ENCODE results near the gene MATR3. TPM values are rescaled to one million over a fixed set of nuclear protein-coding genes. Genes with fewer than 3 reads are reported as not detected.
"Not testable (repeated sequence)": the region's sequence is repeated elsewhere in the genome, so short reads cannot be mapped to it uniquely, and the experiment has no call there.

Gene MATR3
- total RNA-seq, 1 donor from 2014 or later: 440 TPM

DNA sequence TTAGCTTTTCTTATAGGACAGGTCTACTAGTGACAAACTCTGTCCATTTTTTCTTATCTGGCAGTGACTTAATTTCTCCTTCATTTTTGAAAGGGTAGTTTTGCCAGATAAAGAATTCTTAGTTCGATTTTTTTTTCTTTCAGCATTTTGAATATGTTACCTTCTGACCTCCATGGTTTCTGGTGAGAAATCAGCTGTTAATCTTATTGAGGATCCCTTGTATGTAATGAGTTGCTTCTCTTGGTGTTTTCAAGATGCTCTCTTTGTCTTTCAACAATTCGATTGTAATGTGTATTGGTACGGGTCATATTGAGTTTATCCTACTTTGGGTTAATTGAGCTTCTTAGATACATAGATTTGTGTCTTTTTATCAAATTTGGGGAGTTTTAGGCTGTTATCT is 60.6 kb downstream of the MATR3 start:
- DNase-seq: no peak

DNA sequence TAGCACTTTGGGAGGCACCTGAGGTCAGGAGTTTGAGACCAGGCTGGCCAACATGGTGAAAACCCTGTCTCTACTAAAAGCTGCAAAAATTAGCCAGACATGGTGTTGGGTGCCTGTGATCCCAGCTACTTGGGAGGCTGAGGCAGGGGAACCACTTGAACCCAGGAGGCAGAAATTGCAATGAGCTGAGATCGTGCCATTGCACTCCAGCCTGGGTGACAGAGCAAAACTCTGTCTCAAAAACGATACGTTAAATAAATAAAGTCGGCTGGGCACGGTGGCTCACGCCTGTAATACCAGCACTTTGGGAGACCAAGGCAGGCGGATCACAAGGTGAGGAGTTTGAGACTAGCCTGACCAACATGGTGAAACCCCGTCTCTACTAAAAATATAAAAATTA is 62.4 kb downstream of the MATR3 start:
- DNase-seq: not testable (repeated sequence)

DNA sequence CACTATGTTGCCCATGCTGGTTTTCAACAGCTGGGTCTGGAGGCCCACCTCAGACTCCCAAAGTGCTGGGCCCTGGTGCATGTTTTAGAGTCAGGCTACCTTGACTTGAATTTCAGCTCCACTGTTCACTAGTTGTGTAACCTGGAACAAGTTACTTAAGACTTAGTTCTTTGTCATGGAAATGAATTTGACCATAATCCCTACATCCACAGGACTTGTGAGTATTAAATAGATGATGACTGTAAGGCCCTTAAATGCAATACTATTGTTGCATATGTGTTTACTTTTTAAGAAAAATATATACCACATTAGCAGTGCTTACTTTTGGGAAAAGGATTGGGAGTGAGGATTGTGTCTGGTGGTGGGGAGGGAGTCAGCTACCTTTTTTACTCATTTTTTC is 64.5 kb downstream of the MATR3 start:
- no peak for DNase-seq

DNA sequence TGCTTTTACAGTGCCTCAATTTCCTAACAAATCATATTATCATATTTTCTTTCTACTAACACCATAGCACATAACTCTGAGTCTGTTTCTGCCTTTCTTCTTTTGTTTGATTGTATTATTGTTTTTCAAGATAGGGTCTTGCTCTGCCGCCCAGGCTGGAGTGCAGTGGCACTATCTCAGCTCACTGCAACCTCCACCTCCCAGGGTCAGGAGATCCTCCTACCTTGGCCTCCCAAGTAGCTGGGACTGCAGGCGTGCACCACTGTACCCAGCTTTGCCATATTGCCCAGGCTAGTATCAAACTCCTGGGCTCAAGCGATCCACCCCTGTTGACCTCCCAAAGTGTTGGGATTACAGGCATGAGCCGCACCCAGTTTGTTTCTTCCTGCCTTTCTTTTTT is 66.8 kb downstream of the MATR3 start:
- no peak for DNase-seq

DNA sequence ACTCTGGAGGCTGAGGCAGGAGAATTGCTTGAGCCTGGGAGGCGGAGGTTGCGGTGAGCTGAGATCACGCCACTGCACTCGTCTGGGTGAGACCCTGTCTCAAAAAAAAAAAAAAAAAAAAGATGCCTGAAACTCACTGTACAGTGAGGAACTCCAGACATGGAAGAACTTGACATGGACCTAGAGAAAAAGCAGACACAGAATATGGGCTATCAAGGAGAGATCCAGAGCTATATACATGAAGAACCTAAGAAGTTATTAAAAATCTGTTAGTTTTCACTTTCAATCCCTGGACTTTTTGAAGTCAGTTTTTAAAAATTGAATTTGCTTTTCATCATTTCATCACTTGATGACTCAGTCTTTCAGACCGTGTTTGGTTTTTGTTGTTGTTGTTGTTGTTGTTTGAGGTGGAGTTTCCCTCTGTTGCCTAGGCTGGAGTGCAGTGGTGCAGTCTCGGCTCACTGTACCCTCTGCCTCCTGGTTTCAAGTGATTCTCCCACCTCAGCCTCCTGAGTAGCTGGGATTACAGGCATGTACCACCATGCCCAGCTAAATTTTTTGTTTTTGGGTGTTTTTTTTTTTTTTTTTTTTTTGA is 68.4 kb downstream of the MATR3 start:
- DNase-seq: no peak

DNA sequence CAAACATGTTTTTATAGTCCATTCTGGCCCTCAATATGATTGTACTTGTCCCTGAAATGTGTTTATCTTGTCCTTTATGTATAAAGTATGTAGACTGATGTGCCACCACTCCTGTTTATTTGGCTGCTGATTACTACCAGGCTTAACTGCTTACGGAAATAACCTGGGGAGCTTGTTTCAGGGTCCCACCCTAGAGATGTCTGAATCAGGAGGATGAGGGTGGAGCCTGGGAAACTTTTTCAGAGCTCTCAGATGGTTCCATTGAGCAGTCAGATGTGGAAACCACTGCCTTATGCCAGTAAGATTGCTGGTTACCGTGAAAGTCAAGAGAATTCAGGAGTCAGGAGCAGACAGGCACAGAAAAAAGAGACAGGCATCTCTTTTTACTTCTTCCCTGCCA is 70.4 kb downstream of the MATR3 start:
- no peak for DNase-seq

DNA sequence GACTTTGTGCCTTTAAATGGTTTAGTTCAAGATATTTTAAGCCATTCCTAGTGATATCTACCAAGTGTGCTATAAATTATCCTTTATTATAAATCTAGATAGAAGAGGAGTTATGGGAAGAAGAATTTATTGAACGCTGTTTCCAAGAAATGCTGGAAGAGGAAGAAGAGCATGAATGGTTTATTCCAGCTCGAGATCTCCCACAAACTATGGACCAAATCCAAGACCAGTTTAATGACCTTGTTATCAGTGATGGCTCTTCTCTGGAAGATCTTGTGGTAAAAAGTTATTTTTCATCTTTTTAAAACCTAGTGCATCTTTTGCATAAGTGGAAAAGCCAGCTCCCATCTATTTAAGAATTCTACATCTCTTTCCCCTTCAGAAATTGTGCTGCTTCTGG is 70.9 kb downstream of the MATR3 start:
- DNase-seq: no peak

DNA sequence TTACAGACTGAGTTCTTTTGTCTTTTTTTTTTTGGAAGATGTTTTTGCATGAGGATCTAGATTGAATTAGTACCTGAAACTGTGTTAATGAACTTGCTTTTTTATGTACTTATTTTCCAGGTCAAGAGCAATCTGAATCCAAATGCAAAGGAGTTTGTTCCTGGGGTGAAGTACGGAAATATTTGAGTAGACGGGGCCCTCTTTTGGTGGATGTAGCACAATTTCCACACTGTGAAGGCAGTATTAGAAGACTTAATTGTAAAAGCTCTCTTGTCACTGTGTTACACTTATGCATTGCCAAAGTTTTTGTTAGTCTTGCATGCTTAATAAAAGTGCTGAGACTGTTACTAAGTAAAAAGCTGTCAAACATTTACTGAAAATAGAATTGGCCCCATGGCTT is 75.1 kb downstream of the MATR3 start:
- DNase-seq: no peak

DNA sequence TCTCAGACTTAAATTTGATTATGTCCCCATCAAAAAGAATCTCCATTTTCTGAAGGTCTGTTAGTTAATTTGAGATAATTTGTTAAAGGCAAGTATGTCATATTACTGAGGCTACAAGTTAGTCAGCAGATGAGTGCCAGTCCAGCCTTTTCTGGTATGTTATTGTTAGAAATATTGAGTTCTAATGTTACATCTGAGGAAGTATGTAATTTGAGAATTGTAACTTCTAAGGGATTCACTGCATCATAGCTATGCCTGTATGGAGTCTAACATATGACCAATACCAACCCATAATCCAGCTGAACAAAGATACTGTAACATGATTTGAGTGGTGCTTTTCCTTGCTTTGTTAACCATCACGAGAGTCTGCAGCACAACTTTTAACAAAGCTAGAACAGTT is 75.6 kb downstream of the MATR3 start:
- no peak for DNase-seq

DNA sequence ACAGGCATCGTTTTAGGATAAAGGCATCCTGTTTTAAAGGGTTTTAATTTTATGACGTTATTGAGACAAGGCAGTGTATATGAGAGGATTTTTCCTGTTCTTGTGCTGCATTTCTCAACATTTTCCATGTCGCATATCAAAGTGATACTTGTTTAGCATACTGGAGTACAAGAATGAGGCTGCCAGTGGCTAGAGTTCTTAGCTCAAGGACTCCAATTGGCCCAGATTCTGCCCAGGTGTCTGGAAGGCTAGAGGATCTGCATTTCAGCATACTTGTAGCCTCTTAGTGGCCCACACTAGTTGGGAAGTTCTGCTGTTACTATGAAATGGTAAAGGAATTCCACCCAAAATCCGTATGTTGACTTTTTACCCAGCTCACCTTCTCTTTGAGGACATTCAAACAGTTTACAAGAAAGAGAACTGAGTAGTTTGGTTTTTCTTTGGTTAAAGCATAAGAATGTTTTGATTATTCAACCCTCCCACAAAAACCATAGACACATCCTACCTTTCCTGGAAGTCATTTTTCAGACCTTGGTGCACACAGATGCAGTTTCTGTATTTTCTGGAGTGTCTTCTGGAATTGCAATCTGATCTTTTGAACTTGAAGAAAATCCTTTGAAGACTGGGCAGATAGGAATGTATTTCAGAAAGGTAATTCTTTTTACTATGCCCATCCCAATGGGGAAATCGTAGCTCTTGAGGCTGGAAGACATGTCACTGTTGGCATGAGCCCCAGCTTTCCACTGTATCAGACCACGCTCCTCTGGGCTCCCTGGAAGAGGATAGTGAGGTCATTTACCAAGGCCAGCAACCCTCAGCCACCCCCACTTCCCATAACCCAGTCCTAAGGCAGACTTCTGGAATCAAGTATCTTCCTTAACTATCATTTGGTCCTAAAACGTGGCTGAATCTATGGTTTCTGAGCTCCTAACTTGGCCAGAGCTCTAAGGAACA is 78.2 kb downstream of the MATR3 start:
- no peak for DNase-seq

DNA sequence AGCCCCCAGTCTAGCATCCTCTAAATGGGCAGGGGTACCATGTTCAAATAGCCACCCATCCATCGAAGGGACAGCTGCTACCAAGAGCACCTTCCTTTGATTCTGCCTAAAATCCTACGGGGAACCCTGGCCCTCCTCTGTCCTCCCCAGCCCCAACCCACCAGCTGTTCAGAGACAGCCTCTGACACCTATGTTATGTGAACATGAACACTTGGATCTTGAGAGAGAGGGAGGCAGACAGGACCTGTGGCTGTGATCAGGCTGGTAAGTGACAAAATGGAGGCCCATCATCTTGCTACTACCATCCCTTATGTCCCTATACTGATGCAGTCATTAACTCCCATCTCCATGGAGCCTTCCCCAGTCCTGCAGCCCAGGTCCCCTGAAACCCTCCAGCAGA is 81.4 kb downstream of the MATR3 start:
- no peak for DNase-seq

DNA sequence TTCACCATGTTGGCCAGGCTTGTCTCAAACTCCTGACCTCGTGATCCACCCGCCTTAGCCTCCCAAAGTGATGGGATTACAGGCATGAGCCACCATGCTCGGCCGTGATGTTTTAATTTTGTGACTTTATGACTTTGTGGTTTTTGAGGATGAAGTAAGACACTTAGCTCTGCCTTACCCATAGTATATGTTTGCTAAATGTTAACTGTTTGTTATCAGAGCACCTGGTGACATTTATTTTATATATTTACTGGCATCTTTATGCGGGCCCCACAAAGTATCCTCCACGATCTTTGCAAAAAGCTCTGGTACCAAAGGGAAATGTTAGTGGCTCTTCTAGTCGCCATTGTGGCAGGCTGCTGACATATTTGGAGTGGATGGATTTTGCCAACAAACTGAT is 82.8 kb downstream of the MATR3 start:
- no peak for DNase-seq

DNA sequence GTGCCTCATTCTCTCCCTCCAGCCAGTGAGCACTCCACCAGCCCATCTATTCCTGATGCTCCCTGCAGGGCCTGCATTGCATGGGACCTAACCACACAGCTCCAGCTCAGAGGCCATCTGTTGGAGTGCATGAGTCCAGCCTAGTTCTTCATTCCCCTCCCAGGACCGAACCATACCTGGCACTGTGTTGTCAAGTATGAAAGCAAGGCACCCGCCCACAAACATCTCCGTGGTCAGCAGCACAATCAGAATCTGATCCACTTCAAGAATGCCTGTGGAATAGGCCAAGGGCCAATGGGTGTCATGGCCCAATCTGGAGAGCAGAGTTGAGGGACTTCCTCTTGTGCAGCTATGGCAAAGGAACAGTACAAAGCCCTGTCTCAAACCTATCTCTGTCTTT is 83.7 kb downstream of the MATR3 start:
- no peak for DNase-seq

DNA sequence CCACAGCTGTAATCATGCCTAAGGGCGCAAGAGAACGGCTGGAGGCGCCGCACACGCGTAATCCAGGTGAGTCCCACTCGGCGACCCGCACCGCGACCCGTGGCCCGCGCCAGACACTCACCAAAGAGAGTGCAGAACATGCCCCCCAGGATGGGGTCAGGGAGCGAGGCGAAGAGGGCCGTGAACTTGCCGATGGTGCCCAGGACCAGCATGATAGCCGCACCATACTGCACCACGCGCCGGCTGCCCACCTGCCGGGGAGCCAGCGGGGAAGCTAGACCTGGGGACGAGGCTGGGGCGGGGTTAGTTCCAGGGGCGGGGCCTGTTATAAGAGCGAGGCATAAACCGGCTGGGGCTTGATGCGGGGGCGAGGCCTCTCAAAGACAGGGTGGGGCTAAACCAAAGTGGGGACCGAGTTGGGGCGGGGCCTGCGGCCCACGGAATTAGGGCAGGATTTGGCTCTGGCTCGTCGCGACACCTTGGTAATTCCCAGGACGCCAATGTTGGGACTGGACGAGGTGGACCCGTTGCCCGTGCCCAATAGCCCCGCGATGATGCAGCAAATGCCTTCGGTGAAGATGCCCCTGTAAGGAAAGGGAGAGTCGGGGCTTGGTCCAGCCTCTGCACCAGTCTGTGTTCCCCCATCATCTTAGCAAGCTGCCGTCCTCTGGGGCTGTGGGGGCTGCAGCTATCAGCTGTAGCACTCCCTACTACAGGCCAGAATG is 84.7 kb downstream of the MATR3 start:
- no peak for DNase-seq

DNA sequence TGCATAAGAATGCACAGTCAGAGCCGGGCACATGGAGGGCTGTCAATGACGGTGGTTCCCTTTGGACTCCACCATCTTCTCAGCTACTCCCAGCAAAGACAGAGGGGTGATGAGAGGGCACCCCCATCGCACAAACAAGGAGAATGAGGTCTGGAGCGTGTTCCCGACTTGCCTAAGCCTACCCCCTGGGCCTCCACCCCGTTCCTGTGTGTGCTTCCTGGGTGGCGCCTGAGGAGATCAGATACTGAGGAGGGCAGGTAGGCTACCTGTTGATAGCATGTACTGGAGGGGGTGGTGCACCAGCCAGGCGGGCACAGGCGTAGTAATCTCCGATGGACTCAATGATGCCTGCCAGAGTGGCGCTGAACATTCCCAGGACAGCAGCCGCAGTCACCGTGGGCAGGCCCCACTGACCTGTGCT is 85.4 kb downstream of the MATR3 start:
- DNase-seq: no peak

DNA sequence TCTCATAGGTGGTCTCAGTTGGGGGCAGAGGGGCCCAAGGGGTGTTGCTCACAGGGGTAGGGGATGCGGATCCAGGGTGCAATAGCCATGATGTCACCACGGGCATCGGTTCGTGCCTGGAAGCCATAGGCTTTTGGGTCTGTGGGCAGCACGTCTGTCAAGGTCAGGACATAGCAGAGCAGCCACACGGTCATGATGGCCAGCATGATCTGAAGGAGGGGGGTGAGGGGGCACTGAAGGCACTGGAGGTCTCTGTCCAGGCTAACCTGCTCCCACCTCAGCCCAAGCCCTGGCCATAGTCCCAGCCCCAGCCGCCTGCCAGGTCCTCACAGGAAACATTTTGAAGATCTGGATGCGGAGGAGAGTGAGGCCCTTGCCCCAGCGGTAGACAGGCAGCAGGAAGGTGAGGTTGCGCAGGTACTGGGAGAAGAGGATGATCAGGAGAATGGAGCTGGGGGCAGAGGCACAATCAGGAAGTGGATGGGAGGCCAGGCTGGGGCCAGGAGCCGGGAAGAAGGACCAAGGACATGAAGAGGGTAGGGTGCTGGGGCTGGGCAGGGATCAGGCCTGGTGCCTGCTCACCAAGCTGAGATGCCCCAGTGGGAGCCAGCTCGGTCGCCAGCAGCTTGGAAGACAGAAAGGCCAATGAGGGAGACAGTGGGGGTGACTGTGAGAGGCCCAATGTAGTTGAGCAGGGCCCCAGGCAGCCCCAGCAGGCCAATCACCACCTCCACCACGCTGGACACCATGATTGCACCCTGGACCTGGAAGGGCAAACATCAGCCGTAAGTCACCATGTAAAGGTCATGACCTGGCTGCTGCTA is 86.3 kb downstream of the MATR3 start:
- no peak for DNase-seq

Small RNA genes lying within 50 kb of the gene (small RNA-seq; reads per million reads assigned to genes)
- not detected for gene RNA5SP195 (ENCODE audit: low replicate concordance)
- gene SNORA74A (ENCODE audit: low replicate concordance): 4.0 reads per million, percentile 91 among the genes with 10 or more reads in this experiment
- 4.6 reads per million, percentile 92 among the genes with 10 or more reads in this experiment for gene SNORA74D (ENCODE audit: low replicate concordance)

Other genes starting within 250 kb of the MATR3 start
- gene SIL1, start 95.4 kb upstream of the MATR3 start, total RNA-seq: 28.0 TPM
- gene PAIP2, start 48.1 kb downstream of the MATR3 start, total RNA-seq: 117 TPM
- not detected for gene SLC23A1, start 89.6 kb downstream of the MATR3 start, total RNA-seq
- 0.62 TPM for gene MZB1, start 96.2 kb downstream of the MATR3 start, total RNA-seq
- gene PROB1, start 101.4 kb downstream of the MATR3 start, total RNA-seq: 30.6 TPM
- gene SPATA24, start 110.3 kb downstream of the MATR3 start, total RNA-seq: 10.2 TPM
- 21.8 TPM for gene DNAJC18, start 145.8 kb downstream of the MATR3 start, total RNA-seq
- gene ECSCR, start 169.0 kb downstream of the MATR3 start, total RNA-seq: 7.9 TPM
- not detected for gene SMIM33, start 177.3 kb downstream of the MATR3 start, total RNA-seq
- gene STING1, start 189.0 kb downstream of the MATR3 start, total RNA-seq: 38.9 TPM